CD4-positive, alpha-beta T cell treated with Interleukin-10 for 1 hour (primary cell): ENCODE data around the gene SCRN2.
A peak's percentile ranks its signal among the peaks of the same experiment; 100 is the strongest.

Experiments
- DNase-seq: peaks from one replicate; pipeline ENCODE4 v3.0.0-alpha.2; 2020

SCRN2 gene

DNA sequence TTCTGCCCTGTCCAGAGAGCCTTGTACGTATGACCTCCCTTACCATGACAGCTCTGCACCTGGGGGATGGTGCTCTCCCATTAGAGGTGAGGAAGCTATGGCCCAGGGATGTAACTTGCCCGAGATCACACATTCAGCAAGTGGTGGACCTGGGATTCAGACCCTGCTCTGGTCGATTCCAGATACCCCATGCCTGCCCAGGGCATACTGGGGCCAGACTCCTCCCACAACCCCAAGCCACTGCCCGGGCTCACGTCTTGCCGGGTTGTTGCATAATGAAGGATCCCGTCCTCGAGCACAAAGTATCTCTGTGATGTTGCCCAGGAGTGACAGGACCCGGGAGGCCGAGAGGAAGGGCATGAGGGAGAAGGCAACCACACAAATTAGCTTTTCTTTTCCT lies 21.6 kb downstream of the SCRN2 start:
- DNase-seq = no peak

DNA sequence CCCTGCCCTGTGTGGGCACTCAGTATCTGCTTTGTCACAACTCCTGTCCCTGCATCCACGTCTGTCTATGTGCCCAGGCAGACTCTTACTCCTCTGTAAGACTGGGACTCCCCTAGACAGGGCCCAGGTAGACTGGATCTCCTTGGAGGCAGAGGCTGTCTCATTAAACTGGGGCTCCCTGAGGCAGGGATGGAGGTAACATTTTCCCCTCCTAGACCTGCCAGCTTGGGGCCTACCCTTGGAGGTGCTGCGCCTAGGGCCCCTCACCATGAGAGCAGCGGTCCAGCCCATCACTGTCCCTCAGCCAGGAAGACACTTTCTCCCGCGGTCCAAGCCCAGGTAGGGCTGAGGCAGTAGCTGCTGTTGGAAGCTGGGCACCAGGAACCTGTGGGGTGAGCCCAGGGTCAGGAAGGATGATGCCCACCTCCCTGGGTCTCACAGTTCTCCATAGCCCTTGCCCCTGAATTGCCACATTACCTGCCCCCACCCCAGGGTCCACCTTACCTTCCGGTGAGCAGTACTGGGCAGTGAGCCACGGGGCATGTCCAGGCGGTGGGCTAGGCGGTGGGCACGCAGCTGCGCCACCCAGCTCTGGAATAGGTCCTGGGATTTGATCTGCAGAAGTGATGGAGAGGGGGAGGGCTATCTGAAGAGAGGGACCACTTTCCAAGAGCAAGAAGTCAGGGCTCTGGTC lies 22.9 kb downstream of the SCRN2 start:
- DNase-seq = no peak

DNA sequence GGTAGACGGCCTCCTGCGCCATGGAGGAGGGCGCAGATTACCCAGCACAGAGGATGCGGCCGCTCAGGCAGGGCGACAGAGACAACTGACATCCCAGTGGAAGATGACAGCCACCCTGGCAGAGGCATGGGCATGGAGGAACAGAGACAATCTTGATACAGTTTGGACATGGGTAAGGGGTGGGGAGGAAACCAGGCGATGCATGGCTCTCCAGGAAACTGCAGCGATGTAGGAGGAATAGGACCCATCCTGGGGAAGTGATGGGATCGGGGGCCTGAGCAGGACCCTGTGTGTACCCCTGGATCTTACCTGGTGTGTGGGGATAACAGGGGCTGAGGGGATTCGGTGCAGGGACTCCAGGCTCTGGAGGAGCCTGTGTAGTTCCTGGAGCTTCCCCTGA lies 24.1 kb downstream of the SCRN2 start:
- no peak for DNase-seq

DNA sequence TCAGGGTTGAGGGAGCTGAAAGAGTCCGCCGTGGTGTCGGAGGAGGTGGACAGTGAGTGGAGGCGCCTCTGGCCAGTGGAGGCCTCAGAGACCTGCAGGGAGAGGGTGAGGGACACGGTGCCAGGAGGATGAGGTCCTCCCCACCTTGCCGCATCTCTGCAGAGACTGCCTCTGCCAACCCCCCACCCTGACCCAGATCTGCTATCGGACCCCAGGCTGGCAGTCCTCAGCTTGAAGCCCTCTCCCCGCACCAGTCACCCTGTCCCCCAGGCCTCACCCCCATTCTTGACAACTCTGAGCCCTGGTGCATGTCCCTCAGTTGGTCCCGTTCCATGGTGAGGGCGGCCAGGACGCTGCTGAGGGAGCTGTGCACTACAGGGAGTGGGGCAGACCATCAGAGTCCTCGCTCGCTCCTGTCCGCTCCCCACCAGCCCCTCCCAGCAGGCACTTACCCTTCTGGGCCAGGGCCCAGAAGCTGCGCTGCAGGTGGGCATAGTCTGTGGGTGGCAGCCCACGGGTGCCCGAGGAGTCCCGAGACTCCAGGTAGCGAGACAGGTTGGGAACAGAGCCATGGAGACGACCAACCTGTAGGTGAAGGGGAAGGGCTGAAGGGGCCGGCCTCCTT lies 24.9 kb downstream of the SCRN2 start:
- no peak for DNase-seq

DNA sequence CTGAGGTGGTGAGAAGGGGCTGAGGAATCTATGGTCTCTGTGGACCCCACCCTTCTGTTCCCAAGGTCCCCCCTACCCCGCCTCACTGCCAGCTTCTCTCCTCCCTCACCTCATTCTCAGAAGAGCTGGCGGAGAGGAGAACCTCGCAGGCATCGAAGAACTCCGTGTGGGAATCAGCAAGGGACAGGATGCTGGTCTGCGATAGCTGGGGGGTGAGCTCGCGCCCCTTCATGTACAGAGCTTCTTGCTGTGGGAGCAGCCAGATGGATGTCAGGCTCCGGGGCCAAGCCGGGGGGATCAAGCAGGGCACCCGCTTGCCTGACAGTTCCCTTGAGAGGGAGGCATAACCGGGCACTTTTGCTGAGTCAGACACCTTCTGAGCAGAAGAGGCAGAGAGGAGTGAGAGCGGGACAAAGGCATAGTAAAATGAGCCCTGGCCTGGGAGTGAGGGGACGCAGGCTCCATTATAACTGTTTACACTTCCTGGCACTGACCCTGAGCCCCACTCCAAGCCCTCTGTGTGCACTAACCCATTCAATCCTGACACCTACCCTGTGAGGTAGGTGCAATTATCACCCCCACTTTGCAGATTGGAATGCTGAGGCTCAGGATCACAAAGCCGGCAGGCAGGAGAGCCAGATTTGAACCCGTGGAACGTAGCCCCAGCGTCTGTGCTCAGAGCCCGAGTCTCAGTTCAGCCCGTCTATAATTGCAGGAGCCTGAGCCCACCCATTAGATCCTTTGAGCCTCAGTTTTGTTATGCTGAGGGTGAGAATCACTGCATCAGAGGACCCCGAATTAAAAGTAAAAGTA lies 25.8 kb downstream of the SCRN2 start:
- no peak for DNase-seq

DNA sequence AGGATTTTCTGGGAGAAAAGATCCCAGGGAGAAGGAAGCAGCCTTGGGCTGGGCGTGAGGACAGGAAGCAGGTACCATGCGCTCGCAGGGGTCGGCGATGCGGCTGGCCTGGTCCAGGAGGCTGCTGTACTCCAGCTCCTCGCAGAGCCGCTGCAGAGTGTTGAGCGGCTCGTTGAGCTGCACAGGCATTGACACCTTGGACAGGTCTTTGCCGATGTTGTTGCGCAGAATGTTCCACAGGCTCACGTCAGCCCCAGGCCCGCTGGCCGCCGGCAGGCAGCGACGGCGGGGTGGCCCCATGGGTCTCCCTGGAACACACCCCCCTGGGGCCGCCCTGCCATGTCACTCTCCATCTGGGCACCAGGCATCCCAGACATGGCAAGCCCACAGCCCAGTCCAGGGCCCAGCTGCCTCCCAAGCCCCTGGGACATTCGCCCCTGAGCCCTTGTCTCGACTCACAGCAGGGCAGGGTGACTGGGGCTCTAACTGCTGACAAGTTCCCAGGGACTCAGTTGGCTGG lies 27.5 kb downstream of the SCRN2 start:
- no peak for DNase-seq

DNA sequence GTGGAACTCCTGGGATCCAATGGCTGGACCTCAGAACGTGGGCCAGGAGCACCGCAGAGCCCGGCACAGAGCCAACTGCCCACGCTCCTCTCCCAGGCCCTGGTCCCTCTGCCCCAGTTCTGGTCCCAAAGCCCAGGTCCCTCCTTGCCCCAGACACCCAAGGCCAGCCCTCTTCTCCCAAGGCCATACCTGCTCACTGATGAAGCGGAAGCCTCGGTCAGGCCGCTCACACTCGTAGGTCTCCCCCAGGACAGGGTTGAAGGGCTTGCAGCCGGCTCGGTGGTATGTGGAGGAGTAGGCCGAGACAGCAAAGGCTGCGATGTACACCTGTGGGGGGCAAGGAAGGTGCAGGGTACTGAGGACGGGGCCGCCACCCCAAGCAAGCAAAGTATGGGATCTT lies 28.0 kb downstream of the SCRN2 start:
- no peak for DNase-seq

DNA sequence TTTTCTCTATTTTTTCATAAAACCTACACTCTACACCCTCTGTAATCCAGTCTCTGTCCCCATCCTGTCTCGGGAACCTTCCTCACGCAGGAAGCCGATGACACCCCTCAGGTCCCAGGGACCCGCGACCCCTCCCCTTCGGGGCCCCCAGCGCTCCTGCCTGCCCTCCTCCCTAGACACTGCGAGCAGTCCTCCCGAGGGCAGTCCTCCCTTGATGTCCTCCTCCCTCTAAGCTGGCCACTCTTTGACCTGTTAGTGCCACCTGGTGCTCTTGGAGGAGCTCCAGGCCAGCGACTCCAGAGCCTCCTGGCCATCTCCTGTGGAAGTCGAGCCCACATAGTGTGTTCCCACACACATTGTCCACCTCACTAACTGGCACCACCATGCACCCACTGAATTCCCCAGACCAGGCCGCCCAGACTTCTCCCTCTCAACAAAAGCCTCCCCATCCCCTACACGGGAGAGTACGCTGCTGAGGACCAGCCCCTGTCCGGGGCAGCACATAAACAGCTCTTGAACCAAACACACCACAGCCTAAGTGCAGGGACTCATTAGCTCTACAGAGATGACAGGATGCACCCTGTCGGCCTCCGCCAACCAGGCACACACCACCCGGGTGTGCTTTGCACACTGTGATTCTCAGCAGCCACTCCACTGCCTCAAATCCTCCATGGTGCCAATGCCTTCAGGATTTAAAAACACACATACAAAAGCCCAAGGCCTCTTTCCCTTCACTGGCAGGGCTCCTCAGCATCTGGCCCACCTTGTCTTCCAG lies 28.7 kb downstream of the SCRN2 start:
- DNase-seq = no peak

DNA sequence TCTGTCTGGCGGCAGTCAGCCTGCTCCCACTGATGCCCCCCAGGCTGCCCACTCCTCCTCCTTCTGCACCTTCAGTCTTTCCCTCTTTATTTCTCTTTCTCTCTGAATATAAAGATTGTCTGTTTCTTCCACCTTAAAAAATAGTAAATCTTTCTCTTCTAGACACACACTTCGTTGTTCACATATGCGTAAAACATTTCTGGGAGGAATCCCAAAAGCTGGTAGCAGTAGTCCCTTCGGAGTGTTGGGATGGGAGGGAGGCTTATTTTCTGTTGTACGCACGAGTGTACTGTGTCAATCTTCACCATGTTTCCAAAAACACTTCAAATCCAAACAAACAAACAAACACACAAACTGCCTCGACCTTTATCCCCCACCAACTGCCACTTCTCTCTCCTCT lies 29.4 kb downstream of the SCRN2 start:
- DNase-seq = no peak

DNA sequence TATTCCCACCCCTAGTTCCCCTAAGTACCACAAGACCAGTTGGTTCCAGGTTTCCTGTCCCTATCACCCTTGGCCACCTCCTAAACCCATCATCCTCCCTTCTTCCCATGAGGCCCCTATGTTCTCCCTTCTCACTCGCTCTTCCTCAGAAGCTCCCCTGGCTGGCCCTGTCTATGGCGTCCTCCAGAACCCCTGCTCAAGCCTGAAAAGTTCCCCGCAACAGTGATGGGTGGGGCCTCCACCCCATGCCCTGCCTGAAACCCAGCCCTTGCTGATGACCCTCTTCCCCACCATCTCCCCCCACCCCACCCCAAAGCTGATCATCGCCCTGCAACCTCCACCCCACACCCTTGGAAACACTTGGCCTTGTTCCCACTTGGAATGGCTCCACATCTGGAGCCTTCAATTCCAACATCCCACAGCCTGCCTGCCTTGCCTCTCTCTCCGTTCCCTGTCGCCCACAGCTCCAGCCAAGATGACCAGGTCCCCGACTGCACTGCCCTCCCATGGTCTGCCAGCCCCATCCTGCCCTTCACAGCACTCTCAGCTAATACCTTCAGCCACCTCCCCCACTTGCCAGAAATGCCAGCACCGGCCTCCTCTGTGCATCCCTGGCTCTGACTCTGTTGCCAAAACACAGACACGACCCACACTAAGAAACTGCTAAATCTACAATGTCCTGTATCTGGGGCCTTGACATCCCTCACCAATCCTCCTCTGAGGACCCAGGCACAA lies 30.0 kb downstream of the SCRN2 start:
- no peak for DNase-seq

DNA sequence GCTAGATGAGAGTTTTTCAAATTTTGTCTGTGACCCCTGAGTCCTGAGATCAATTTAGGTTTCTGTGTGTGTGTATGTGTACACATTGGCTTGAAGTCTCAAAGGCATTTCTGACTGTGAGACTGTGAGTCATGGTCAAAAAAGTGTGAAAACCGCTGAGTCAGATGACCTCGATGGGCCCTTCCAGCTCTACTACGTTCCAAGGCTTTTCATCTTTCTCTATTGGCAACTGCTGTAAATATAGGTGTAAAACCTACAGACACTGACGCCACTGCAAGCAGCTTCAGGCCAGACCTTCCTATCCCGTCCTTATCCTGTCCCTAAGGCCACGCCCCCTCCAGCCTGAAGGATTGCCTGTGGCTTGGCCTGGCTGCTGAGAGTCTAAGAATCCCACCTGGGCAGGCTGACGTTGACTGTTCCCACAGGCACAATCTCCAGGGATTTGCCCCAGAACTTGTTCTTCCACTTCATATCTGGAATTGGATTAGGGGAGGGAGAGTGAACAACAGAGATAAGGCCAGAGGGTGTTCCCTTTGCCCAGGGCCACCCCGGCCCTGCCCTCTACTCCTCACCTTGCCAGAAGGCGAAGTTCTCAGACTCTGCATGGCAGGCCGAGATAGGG lies 30.8 kb downstream of the SCRN2 start:
- DNase-seq = peak; percentile 55

DNA sequence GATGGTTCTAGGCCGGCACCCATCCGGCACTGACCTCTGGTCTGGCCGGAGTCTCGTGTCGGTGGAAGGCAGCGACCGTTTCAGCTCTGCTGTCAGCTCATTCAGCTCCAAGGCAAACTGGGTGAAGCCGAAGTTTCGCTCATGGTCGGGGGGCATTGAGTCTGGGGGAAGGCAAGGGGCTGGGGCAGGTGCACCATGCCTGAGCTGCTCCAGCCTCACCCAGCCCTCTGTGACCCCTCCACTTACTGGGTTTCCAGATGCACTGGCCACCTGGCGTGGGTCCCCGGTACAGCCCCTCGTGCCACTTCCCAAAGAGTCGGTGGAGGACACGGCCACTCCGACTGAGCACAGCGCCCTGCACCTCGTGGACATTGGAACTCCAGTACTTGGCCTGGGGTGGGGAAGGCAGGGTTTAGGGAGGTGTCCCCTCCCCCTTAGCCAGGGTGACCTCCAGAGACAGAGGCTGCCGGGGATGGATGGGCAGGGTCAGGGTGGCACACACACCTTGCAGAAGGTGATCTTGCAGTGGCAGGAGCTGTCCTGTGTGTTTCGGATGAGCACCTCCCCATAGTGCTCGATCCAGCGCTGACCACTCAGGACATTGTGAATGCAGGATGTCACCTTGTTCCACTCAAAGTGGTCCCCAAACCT lies 32.1 kb downstream of the SCRN2 start:
- DNase-seq = no peak

DNA sequence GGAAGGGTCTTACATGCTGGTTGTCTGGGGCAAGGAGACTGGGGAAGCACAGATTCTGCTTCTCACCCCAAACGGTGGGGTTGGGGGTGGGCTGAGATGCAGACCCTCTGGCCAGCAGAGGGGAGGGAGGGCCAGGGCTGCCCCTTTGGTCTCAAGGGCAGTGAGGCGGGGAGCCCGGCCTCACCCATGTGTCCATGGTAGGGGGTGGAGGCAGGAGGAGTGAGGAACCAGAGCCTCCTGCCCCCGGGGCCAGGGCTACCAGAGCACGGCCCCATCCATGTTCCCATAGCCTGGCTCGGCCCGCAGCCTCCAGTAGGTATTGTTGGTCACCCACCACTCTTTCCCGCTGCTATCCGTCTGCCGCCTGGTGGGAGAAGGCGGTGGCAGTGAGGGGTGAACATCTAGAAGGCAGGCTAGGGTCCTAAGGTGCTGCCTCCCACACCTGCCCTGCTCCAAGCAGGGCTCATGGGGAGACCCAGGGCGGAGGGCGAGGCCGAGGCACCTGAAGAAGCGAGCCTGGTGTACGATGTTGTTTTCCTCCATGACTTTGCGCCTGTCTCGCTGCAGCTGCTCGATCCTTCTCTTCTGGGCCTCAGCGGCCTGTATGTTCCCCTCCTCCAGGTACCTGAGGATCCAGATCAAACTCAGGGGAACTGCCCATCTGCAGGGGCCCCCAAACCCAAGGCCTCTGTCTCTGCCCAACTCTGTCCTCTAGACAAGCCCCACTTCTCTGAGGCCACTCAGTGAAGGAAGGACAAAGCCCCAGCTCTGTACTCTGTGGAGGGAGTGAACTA lies 32.8 kb downstream of the SCRN2 start:
- no peak for DNase-seq

DNA sequence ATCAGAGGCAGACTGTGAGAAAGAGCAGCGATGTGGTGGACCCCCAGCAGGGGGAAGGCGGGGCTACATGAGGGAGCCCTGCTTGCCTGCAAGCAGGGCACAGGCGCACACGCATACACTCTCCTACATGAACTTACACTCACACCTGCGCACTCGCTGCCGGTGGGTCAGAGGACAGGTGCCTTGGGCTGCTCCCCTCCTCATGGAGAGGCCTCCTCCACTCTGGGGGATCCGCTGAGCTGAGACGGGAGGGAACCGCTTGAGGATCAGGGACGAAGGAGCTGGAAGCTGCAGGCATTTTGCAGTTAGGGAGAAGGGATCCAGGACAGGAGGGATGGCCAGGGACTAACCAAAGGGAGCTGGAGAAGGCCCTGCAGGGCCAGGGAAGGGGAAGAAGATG lies 33.7 kb downstream of the SCRN2 start:
- no peak for DNase-seq

DNA sequence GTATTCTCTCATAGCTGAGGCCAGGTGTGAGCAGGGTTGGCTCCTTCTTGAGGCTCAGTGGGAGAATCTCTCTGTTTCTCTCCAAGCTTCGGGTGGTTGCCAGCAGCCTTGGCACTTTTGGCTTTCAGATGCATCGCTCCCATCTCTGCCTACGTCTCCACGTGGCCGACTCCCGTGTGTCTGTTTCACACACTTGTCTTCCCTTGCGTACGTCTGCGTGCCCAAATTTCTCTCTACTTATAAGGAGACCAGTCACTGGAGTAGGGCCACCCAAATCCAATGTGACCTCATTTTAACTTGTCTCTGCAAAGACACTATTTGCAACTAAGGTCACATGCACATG lies 34.2 kb downstream of the SCRN2 start:
- no peak for DNase-seq

DNA sequence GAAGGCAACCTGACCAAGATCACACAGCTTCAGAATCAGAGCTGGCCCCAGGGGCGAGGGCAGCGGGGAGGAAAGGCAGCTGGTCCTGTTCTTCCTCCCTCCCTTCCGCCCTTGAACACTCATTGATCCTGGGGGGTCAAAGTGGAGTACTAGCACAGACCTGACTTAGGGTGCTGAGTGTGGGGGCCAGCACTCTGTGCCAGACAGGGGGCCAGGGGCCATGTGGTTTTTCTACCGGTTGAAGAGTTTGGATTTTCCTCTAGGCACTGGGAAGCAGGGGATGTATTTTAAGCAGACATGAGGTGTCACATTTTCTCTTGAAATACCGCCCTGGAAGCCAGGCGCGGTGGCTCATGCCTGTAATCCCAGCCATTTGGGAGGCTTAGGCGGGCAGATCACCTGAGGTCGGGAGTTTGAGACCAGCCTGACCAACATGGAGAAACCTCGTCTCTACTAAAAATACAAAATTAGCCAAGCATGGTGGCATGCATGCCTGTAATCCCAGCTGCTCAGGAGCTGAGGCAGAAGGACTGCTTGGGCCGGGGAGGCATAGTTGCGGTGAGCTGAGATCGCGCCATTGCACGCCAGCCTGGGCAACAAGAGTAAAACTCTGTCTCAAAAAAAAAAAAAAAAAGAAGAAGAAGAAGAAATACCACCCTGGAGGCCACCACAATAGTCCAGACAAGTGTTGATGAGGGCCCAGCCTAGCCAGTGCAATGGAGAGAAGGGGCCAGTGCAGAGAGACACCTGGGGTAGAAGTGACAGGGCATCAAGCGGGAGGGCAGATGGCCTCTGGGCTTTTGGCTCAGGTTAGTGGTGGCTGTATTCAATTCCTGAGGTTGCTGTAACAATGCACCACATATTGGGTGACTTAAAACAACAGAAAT lies 34.8 kb downstream of the SCRN2 start:
- no peak for DNase-seq

DNA sequence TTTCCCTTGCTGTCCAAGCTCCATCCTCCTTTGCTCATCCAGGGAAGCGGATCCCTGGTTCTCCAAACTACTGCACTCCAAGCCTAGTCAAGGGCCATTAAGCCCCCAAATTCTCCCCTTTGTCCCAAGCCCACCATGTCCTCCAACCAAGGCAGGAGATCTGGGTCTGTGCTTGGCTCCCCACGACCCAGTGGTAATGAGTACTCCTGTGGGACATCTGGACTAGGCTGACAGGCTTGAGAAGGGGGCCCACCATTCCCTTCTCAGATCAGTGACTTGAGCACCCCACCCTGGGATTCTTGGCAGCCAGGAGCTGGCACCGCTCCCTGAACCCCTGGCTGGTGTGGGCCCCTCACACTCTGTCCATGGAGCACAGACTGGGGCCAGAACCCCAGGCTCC lies 36.6 kb downstream of the SCRN2 start:
- DNase-seq = no peak

DNA sequence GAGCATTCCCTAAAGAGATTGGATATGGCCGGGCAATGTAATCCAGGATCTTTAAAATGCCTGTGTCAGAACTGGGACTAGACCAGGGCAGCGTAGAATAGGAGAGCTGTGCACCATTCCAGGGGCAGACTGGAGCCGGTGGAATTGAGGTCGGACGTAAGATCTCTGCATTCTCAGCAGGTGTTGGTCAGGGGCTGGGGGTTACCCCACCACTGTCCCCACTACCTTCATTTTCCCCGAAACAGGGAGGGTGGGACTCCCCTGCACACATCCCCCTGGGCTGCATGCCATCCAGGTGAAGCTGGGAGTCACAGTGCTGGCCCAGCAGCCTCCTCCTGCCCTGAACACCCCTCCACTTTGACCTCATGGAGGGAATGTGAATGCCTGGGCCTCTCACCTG lies 37.3 kb downstream of the SCRN2 start:
- no peak for DNase-seq

DNA sequence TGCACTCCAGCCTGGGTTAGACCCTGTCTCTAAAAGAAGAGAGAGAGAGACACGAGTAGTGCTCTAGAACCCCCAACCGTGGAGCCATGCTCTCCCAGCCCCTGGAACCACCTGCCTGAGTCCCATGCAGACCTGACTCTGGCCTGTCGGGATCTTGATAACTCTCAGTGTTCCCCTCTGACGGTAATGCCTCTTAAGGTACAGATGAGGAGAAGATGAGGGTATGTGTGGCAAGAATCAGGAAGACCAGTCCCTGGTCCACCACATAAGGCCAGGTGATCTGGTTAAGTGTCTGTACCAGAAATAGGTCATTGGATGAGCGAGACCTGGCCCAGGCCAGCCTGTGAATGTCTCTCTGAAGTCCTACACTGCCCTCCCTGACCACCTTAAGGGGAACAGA lies 37.9 kb downstream of the SCRN2 start:
- DNase-seq = no peak
